ENCODE measurements around the gene PLCZ1.

DNA sequence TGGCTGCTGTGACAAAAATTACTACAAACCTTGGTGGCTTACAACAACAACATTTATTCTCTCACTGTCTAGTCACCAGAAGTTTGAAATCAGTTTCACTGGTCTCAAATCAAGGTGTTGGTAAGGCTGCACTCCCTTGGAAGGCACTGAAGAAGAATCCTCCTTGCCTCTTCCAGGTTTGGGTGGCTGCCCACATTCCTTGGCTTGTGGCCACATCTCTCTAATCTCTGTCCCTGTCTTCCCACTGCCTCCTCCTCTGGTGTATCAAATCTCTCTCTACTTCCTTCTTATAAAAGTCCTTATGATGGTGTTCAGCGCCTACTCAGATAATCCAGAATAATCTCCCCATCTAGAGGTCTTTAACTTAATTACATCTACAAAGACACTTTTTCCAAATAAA is 31.0 kb downstream of the PLCZ1 start:
- TF ChIP-seq, protein P1, sequence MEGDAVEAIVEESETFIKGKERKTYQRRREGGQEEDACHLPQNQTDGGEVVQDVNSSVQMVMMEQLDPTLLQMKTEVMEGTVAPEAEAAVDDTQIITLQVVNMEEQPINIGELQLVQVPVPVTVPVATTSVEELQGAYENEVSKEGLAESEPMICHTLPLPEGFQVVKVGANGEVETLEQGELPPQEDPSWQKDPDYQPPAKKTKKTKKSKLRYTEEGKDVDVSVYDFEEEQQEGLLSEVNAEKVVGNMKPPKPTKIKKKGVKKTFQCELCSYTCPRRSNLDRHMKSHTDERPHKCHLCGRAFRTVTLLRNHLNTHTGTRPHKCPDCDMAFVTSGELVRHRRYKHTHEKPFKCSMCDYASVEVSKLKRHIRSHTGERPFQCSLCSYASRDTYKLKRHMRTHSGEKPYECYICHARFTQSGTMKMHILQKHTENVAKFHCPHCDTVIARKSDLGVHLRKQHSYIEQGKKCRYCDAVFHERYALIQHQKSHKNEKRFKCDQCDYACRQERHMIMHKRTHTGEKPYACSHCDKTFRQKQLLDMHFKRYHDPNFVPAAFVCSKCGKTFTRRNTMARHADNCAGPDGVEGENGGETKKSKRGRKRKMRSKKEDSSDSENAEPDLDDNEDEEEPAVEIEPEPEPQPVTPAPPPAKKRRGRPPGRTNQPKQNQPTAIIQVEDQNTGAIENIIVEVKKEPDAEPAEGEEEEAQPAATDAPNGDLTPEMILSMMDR (IDR thresholded peaks at IDR 0.05), result no peak
- TF ChIP-seq POLR2A (IDR thresholded peaks at IDR 0.05), result no peak

Measured in Peyer's patch (tissue), 4 donors.